Measurements from ENCODE around the gene CCT2.

GRCh38 chr12:69620921-69621320 lies 35.7 kb downstream of the CCT2 start:
- no peak for TF ChIP-seq CTCF (IDR thresholded peaks at IDR 0.05)
- TF ChIP-seq EZH2 (IDR thresholded peaks at IDR 0.05; ENCODE audit: borderline replicate concordance, insufficient read depth, low read depth, low read length, poor library complexity, severe bottlenecking) = no peak

All from B cell (primary cell).